GM19468 (cell line): Measurements from ENCODE around the gene NR6A1.

Experiments
- ATAC-seq: cut with Tn5 transposase; IDR thresholded peaks from one replicate; pipeline ENCODE4 v1.9.1; 2021; ENCODE audit warnings: mild to moderate bottlenecking, moderate library complexity, moderate number of reproducible peaks; ENCODE audit not compliant: unreplicated experiment; ENCODE audit errors: extremely low read depth

The NR6A1 gene

DNA sequence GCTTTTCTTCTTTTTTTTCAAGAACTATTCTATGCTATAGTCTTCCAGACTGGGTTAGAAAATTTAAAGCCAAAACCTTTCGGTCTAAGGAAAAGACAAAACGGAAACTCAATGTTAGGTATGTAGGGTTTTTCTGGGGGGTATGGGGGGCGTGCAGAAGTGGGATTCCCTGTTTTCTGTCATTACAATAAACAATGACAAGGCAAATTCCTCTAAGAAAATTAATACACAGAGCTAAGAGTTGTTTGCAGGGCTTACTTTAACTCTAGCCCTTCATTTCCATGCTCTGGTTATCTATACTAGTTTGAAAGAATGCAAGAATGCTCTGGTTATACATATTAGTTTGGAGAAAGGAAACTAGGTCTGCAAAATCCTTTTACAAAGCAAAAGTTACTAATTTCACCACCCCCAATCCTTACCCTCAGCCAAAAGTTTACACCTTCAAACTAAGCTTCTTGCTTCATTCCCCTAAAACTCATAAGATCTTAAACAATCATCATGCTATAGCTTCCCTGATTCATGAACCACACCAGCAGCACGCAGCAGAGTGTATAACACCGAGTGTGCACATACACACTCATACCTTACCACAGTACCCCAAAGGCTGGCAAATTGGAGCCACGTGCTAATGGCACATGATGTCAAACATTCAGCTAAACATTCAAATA, 174.8 kb downstream of the NR6A1 start:
- ATAC-seq = no peak

GRCh38 chr9:124595743-124596142, 175.4 kb downstream of the NR6A1 start:
- no peak for ATAC-seq

DNA sequence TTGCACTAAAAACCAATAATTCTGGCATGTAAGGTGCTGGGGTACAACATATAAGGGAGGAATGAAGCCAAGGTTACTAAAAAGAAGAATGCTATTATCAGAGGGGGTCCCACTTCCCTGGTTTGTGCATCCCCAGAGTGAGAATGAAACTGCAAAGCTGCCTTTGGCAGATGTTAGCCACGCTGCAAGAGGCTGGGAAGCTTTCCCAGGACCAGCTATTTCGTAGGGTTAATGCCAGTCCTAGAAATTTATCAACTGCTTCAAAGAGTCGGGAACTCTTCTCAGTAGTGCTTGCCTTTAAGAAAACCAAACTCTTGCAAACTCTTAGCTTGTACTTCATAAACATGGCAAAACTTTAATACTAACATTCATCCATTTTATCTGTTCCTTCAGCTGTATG, 176.4 kb downstream of the NR6A1 start:
- ATAC-seq = no peak

- no peak for ATAC-seq
Measured at GRCh38 chr9:124594225-124594624, 176.9 kb downstream of the NR6A1 start.

DNA sequence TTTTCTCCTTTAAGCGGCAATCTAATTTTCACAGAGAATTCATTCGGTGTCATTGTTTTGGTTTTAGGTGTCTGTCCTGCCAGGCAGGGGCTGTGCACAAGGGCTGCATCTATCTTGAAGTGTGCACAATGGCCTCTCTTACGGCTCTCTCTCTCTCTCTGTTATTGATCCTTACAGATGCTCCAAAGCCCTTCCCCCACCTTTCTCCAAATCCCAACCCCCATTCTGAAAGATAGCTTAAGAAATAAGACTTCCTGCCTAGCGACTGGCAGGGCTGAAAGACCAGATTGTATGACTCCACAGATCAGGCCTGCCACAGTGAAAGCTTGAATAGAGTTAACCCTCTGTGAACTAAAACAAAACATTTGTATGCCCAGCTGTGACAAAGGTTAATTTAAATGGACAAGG, 177.5 kb downstream of the NR6A1 start:
- ATAC-seq = no peak

DNA sequence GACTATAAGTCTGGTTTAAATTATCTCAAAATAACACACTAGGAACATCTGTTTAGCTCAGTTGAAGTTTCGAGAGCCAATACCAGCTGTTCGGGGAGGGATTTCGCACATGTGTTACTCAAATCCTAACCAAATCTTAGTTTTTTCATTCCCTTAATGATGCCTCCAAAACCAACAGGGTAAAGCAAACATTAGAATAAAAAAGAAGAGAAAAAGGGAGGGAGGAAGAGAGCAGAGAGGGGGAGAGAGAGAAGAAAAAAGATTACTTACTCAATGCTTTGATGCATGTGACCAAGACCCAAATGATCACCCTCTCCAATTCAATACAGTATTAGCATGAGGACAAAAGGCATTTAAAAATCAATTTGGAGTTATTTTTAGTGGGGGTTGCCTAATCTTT, 177.9 kb downstream of the NR6A1 start:
- ATAC-seq = no peak

GRCh38 chr9:124590889-124591641, 180.0 kb downstream of the NR6A1 start:
- ATAC-seq = no peak

DNA sequence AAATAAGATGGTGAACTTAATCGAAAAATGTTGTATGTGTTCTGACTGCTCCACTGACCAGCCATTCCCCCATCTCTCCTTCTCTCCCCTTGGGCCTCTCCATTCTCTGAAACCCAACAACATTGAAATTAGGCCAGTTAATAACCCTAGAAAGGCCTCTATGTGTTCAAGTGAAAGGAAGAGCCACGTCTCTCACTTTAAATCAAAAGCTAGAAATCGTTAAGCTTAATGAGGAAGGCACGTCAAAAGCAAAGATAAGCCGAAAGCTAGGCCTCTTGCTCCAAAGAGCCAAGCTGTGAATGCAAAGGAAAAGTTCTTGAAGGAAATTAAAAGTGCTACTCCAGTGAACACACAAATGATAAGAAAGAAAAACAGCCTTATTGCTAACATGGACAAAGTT, 186.5 kb downstream of the NR6A1 start:
- no peak for ATAC-seq

DNA sequence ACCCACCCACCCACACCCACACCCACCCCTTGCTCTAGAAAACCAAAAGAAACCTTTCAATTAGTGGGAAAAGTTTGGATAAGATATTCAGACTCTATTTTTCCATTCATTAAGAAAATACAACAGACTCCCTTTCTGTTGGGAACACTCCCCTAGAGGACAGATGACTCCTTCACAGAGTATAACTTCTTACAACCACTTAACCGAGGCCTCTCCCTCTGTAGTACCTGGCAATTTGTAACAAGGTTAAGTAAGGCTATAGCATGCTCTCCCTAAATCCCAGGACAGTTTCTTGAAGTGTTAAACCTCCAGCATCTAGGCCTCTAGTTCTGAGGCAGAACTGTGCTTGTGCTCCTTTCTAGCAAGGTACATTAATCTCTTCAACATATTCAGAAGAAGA, 188.0 kb downstream of the NR6A1 start:
- no peak for ATAC-seq

DNA sequence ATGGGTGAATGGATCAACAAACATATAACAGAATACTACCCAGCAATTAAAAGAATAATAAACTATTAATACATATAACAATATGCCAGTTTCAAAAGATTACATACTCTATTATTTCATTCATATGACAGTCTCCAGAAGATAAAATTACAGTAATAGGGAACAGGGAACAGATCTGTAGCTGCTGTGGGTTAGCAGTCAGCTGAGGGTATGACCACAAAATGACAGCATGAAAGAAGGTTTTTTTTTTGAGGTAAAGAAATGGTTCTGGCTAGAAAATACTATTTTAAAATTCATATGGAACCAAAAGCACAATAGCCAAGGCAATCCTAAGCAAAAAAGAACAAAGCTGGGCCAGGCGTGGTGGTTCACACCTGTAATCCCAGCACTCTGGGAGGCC, 190.9 kb downstream of the NR6A1 start:
- no peak for ATAC-seq

DNA sequence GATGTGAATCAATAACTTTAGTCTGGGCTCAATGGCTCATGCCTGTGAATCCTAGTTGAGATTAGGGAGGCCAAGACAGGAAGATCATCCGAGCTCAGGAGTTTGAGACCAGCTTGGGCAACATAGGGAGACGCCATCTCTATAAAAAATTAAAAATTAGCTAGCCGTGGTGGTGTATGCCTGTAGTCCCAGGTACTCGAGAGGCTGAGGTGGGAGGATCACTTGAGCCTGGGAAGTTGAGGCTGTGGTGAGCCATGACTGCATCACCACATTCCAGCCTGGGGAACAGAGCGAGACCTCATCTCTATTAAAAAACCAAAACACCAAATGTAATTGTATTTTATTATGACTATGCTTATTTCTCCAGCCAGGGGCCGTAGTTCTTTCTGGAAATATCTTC, 194.4 kb downstream of the NR6A1 start:
- no peak for ATAC-seq

GRCh38 chr9:124574534-124575375, 196.4 kb downstream of the NR6A1 start:
- no peak for ATAC-seq

GRCh38 chr9:124570942-124571666, 200.0 kb downstream of the NR6A1 start:
- no peak for ATAC-seq

DNA sequence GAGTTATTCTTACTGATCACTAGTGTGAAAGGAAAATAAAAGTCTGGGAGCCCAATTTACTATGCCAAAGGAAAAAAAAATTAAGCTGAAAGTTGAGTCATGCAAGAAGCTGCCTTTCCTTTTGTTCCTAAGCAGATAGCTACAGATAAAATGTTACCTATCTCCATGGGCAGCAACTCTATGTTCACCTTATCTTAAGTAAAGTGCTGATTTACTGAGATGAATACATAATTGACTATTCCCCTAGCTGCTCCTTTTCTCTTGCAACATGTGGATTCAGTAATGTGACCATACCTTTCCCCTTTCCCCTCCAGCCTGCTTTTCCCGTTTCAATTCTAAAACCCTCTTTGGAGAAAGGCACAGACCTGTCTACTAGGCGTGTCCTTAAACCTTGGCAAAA, 201.2 kb downstream of the NR6A1 start:
- no peak for ATAC-seq

DNA sequence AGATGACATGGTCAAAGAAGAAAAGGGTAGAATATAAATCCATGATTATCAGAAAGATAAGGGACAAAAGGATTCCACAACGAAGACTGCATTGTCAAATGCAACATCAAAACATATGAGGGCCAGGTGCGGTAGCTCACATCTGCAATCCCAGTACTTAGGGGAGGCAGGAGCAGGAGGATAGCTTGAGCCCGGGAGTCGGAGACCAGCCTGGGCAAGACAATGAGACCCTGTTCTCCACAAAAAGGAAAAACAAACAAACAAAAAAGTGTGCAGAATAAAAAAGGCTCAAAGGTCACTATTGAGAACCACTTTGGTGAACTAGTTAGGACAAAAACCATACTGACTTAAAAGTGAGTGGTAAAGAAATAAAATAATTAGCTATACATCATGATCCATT, 203.7 kb downstream of the NR6A1 start:
- no peak for ATAC-seq

GRCh38 chr9:124562328-124562727, 208.8 kb downstream of the NR6A1 start:
- ATAC-seq = no peak

DNA sequence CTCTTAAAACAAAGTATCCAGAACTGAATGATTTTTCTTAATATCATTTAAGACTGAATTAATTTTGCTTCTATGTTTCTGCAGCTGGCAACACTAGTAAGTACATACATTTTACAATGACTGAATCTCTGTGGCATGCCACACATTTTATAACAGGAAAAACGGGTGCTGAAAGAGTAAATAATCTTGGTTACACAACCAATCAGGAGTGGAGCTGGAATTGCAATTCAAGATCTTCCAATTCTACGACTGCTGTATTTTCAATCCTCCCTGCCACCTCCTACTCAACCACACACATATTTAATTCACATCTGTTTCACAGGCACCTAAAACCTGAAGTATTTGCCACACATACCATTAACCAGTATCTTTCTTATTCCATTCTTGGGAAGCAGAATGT, 211.2 kb downstream of the NR6A1 start:
- no peak for ATAC-seq

GRCh38 chr9:124558777-124559470, 212.2 kb downstream of the NR6A1 start:
- no peak for ATAC-seq

DNA sequence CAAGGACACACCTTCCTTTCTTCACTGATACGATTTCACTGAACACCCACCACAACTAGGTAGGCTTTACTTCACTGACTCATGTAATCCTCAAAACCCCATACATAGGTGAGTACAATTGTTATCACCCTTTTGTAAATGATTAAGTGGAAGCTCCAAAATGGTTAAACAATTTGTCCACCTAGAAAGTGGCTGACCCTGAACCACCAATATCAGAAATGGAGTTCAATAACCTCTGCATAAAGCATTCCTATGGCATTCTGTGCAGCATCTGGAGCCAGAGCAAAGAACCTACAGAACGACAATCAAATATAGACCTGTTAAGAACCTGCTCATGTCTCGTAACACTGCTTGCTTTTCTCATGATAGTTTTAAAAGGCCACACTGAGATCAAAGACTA, 213.2 kb downstream of the NR6A1 start:
- no peak for ATAC-seq

- no peak for ATAC-seq
Measured at GRCh38 chr9:124555043-124555442, 216.1 kb downstream of the NR6A1 start.
